Testis (tissue), 2 donors: ENCODE data around the gene GPATCH3.

Experiments
- POLR2A ChIP-seq: fragments of 450-650 bp; IDR thresholded peaks from one replicate; pipeline ENCODE4 v1.6.1; 2017; ENCODE audit warnings: antibody characterized with exemption, mild to moderate bottlenecking, moderate library complexity
- TF ChIP-seq, protein P1 (sequence below), 3 experiments: fragments of 450-650 bp in 2 of 3; fragments of 200-600 bp in 1 of 3; sonication (generic) in 1 of 3; IDR thresholded peaks; one replicate each; pipeline ENCODE4 v1.5.1; 2016 to 2019; ENCODE audit warnings: antibody characterized with exemption in 3 of 3, mild to moderate bottlenecking in 2 of 3, moderate library complexity in 1 of 3

DNA sequence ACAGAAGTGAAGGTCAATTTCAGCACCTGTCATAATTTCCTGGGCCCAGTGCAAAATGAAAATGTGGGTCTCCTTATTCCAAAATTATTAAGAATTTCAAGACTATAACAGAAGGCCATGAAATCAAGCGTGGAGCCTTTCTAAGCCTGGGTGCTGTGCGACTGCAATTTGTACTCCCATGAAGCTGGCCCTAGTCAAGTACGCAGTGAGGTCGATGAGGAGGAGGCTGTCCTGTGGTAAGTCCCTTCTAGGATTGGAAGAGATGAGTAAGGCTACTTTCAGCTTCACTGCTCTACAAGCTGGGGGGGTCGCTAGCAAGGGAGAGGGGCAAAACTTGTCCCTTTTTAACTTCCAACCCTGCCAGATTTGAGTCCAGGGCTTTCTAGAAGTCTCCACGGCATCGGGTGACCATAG, 20.9 kb upstream of the GPATCH3 start:
- TF ChIP-seq, protein P1, sequence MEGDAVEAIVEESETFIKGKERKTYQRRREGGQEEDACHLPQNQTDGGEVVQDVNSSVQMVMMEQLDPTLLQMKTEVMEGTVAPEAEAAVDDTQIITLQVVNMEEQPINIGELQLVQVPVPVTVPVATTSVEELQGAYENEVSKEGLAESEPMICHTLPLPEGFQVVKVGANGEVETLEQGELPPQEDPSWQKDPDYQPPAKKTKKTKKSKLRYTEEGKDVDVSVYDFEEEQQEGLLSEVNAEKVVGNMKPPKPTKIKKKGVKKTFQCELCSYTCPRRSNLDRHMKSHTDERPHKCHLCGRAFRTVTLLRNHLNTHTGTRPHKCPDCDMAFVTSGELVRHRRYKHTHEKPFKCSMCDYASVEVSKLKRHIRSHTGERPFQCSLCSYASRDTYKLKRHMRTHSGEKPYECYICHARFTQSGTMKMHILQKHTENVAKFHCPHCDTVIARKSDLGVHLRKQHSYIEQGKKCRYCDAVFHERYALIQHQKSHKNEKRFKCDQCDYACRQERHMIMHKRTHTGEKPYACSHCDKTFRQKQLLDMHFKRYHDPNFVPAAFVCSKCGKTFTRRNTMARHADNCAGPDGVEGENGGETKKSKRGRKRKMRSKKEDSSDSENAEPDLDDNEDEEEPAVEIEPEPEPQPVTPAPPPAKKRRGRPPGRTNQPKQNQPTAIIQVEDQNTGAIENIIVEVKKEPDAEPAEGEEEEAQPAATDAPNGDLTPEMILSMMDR (IDR thresholded peaks at IDR 0.05) = no peak
- no peak for TF ChIP-seq POLR2A
